HG03103 (cell line): ENCODE results near the gene SRRD.
A peak's percentile ranks its signal among the peaks of the same experiment; 100 is the strongest.
"Not testable (repeated sequence)": the region's sequence is repeated elsewhere in the genome, so short reads cannot be mapped to it uniquely, and the experiment has no call there.

Source experiments
- ATAC-seq: cut with Tn5 transposase; IDR thresholded peaks from one replicate; pipeline ENCODE4 v1.9.1; 2021; ENCODE audit warnings: low read depth; ENCODE audit not compliant: unreplicated experiment

Gene SRRD, protein sequence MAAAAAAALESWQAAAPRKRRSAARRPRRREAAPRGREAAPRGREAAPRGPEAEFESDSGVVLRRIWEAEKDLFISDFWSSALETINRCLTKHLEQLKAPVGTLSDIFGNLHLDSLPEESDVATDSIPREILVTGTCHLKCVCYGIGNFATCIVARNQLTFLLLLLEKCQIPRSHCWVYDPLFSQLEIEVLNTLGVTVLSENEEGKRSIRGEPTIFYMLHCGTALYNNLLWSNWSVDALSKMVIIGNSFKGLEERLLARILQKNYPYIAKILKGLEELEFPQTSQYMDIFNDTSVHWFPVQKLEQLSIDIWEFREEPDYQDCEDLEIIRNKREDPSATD

GRCh38 chr22:26483439-26484359 lies at the start of gene SRRD, which contains the start of gene HPS4:
TSS of gene SRRD (plus strand) at chr22:26483877. CDS start at chr22:26483891, 14 bp downstream.
TSS of gene HPS4 (minus strand) at chr22:26483783. CDS start at chr22:26481762, 2,021 bp downstream.
- peak; percentile 49 for ATAC-seq

DNA sequence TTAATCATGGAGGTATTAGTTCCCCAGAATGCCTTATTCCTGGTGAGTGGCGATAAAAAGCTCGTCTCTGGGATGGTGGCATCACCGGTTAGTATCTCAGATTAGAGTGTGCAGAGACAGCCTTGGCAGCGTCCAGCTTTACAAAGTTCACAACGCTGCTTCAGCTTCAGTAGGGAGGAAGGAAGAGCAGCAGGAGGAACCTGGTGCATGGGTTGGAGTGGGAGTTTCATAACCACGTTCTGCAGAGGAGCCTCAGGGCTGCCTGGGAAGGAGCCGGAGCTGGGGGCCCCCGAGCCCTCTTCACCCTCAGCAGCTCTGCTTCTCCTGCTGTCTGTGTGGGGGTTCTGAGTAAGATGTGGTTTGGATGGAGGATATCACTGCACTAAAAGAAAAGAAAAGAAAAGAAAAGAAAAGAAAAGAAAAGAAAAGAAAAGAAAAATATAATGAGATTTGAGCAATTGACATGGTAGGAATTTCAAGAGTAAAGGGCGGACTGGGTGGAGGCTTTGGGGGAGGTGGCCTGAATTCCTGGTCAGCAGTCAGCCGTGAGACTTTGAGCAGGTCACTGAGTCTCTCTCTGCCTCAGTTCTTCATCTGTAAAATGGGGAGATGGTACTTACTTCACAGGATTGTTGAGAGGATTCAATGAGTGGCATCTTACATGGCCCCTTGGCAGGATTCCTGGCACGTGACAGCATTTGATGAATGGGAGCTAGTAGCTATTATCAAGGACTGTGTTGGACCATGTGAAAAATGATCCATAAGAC lies 48.2 kb upstream of the SRRD start:
- ATAC-seq: no peak

DNA sequence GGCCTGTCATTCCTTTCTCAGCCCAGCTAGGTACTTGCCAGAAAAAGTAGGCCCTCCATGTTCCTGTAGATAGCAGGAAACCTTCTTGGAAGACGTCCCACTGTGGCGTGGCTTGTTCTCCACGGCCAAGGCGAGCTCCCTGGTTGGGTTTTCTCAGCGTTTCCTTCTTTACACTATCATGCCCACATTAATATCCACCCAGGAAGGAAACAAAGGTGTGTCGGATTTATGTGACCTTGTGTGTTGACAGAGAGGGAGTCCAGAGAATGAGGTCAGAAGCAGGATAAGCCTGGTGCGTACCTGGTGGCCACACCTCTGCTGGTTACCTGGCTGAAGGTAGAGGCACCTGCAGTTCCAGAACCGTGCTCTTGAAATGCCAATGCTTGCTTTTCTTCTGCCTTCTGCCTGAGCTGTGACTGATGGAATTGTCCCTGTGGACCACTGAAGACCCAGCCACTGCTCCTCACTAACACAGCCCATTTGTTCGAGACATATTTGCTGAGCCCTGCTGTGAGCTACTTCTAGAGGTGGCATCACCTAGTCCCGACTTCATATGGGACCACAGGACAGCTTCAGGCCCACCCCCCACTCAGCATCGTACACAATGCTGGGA lies 46.7 kb upstream of the SRRD start:
- no peak for ATAC-seq

GRCh38 chr22:26437694-26438392 lies 45.8 kb upstream of the SRRD start:
- ATAC-seq: no peak

- not testable (repeated sequence) for ATAC-seq
Observed at GRCh38 chr22:26438776-26439175, 44.9 kb upstream of the SRRD start.

DNA sequence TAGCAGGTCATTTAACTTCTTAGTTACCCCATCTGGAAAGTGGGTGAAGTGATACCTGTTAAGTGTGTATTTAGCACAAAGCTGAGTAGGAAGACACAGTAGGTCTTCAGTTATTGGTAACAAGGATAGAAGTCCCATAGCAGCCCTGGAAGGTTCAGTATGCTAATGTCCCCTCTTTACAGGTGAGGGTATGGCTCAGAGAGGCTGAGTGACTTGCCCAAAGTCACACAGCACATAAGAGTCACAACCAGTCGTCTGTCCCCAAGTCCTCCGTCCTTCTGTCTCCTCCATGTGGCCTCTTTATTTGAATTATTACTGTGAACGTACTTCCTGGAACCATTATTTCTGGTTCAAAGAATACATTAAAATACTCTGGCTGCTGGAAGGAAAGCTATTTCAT lies 44.1 kb upstream of the SRRD start:
- ATAC-seq: no peak

DNA sequence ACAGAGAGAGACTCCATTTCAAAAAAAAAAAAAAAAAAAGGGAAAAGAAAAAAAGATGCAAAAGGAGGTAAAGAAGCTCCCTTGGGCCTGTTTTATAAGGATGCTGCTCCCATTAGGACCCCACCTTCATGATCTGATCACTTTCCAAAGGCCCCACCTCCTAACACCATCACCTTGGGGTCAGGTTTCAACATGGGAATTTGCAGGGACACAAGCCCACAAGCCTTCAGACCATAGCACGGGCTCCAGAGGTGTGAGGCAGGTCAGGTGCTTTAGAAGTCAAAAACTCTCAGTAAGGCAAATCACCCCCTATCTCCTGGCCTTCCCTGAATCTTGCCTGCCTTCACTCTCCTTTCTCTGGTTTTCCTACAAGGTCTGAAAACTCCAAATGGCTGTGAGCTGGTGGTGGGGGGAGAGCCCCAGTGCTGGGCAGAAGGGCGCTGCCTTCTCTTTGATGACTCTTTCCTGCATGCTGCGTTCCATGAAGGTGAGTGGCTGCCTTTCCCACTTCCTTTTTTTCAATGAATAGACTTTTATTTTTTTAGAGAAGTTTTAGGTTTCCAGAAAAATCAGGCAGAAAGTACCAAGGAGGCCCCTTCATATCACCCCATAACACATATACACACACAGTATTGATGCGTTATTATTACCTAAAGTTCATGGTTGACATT lies 41.5 kb upstream of the SRRD start:
- ATAC-seq: no peak

DNA sequence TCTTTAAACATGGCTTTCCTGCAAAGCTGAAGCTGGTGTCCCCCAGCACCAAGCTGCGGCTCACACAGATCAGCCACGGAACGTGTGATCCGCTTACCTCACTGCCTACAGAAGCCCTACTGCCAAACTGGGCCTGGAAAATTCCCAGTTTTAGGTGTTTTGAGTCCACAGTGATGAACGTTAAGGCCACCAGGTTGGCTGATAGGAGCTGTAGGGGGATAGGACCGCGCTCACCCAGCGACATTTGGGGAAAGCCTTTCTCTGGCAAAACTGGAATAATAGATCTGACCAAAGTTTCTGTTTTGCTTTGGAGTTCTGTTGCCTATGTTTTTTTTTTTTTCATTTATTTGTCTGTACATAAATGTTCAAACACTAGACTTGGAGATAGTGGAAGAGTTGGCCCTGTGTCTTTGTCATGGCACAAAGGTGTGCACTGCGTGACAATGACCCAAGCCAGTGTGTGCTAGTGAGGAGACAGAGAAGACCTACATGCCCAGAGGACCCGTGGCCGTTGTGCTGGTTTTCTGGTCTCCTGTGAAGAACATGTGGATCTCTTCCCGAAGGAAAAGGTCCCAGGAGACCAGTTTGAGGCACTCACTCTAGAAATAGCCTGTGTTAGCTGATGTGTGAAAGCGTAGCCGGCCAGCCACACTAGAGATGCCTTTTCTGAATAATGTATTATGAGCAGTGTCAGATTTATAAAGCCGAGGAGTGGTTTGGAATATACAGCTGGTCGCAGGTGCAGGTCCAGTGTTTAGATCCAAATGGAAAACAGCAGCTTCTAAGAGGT lies 39.6 kb upstream of the SRRD start:
- no peak for ATAC-seq

DNA sequence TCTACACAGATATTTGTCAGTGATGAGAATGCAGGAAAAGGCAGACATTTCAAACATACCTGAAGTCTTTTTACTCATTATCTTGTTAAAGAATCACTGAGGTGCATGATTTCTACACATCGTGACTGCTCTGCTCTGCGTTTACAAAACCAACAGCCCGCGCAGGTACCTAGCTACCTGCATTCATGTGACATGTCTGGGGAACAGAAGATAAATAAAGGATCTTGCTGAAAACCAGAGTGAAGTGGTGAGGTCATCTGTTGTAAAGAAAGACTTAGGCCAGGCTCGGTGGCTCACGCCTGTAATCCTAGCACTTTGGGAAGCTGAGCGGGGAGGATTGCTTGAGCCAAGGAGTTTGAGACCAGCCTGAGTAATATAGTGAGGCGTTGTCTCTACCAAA lies 38.9 kb upstream of the SRRD start:
- ATAC-seq: no peak

- ATAC-seq: no peak
Observed at GRCh38 chr22:26445577-26446275, 38.0 kb upstream of the SRRD start.

- no peak for ATAC-seq
Observed at GRCh38 chr22:26446808-26447515, 36.7 kb upstream of the SRRD start.

GRCh38 chr22:26447584-26448329 lies 35.9 kb upstream of the SRRD start:
- ATAC-seq: no peak

DNA sequence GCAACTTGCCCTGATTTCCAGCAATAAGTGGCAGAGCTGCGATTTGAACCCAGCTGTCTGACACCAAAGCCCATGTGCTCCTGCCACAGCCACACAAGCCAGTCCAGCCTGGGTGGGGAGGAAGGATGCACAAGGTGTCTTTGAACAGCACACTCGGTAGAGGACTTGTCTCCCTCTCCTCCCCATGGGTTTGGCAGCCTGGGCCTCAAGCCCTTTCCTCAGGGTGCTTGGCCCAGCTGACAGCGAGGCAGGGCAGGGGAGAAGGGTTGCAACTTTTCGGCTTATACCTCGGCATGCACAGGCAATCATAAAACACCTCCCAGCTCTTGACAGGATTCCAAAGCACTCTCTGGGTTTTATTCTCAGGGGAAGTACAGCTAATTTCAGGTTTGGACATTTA lies 35.3 kb upstream of the SRRD start:
- no peak for ATAC-seq

- ATAC-seq: no peak
Observed at GRCh38 chr22:26448941-26449340, 34.7 kb upstream of the SRRD start.

DNA sequence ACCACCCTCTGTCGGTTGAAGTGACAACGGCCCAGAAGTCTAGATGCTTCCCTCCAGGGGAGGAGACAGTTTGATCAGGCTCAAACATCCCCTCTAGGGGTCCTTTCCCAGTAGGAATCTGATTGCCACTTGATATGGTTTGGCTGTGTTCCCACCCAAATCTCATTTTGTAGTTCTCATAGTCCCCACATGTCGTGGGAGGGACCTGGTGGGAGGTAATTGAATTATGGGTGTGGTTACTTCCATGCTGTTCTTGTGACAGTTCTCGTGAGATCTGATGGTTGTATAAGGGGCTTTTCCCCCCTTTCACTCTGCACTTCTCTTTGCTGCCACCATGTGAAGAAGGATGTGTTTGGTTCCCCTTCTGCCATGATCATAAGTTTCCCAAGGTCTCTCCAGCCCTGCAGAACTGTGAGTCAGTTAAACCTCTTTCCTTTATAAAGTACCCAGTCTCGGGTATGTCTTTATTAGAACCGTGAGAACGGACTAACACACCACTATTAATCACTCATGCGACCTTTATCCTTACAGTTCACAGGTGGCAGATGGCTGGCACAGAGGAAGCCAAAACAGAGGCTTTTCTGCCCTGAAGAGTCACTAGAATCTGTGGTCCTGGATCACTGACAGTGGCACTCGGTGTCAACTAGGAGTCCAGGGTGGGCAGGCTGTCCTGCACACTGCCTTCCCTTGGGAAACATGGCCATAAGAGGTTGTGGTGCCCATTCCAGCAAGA lies 33.1 kb upstream of the SRRD start:
- no peak for ATAC-seq
